ENCODE data around the gene MRPL52.
"Not testable (repeated sequence)": the region's sequence is repeated elsewhere in the genome, so short reads cannot be mapped to it uniquely, and the experiment has no call there.

Gene MRPL52

DNA sequence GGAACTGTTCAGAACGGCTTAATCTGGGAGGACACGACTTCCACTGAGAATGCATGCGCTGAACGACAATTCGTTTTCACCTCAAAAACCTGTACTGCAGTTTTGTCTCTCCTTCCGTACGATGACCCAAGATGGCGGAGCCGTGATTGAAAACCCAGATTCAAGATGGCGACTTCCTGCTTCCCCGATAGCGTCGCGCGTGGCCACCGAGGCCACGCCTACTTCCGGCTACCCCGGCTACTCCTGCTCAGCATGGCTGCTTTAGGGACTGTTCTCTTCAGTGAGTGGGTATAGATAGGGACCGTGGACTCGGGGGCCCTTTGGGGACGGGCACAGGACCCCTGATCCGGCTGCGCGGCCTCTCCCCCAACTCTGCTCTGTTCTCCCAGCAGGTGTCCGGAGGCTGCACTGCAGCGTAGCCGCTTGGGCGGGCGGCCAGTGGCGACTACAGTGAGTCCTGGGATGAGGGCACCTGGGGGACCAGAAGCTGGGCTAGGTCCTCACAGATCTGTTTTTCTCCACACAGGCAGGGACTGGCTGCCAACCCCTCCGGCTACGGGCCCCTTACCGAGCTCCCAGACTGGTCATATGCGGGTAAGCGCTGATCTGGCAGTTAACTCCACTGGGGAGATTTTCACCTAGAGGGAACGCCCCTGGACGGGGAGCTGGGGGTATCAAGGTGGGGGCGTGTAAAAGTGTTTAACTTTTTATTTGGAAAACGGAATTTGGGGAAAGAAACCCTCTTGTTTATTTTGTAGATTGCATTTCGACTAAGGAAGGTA lies at the start of gene MRPL52:
TSS of gene MRPL52 (plus strand) at position 227 of the 782 bp plus-strand sequence. CDS start at position 253, 26 bp downstream.
- TF ChIP-seq, protein P1, sequence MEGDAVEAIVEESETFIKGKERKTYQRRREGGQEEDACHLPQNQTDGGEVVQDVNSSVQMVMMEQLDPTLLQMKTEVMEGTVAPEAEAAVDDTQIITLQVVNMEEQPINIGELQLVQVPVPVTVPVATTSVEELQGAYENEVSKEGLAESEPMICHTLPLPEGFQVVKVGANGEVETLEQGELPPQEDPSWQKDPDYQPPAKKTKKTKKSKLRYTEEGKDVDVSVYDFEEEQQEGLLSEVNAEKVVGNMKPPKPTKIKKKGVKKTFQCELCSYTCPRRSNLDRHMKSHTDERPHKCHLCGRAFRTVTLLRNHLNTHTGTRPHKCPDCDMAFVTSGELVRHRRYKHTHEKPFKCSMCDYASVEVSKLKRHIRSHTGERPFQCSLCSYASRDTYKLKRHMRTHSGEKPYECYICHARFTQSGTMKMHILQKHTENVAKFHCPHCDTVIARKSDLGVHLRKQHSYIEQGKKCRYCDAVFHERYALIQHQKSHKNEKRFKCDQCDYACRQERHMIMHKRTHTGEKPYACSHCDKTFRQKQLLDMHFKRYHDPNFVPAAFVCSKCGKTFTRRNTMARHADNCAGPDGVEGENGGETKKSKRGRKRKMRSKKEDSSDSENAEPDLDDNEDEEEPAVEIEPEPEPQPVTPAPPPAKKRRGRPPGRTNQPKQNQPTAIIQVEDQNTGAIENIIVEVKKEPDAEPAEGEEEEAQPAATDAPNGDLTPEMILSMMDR (IDR thresholded peaks at IDR 0.05; ENCODE audit: low read depth, low read length) = no peak
- peak within 1 kb of the TSS; percentile 98 for H3K4me3 ChIP-seq (ENCODE audit: low read depth, low read length)

DNA sequence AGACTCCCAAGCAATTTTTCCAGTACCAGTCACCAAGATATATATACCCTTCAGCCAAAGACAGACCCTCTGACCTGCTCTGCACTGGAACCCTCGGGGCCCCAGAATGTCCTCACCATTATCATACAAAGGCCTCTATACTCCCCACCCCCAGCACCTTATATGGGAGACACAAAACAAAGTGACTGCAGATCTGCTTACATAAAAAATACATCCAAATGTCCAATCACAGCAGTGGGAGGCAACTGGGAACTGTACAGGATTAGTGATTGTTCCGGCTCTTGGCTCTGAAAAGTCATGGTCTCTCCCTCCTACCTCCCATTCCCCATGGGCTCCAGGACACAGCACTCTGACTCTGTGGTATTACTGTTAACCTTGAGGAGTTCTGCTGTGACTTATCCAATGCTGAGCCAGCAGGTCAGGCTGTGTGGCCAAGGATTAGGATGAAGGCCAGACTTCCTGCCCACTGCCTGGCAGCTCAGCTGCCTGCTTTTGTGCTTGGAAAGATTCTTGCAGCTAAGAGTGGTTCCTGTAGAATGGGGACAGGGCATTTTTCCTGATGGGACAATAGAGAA lies 49.5 kb upstream of the MRPL52 start:
- TF ChIP-seq, protein P1 (IDR thresholded peaks at IDR 0.05; ENCODE audit: low read depth, low read length) = no peak
- no peak overlapping the region for H3K4me3 ChIP-seq (ENCODE audit: low read depth, low read length)

- TF ChIP-seq, protein P1 (IDR thresholded peaks at IDR 0.05; ENCODE audit: low read depth, low read length) = no peak
Measured at GRCh38 chr14:22780941-22781300, 48.8 kb upstream of the MRPL52 start.

DNA sequence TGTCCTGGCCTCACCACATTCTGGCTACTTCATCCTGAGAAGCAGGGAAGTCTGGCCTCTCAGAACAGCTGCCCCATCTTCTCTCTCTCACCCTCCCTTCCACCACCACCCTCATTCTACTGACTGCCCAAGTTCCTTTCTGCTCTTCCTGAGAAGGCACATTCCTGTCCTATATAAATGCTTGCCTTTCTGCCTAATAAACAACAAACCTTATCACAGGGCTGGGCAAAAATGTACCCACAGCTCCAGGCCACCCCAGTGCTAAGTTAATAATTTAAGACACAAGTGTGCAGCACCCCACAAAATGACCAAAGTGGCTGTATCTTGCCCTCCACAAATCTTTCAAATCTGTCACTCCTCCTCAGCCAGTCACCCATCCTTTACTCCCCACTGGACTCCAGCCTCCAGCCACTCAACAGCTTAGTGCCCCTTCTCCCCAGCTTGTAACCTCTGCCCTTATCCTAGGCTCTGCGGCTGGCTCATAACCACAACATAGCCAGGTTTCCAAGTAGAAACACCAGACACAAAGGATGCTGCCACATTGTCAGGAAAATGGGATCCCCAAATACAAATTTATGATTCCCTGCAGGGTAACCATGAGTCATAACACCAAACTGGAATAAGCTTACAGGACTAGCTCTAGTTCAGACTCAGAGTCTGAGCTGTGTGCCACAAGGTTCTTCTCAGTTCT lies 48.2 kb upstream of the MRPL52 start:
- H3K4me3 ChIP-seq (ENCODE audit: low read depth, low read length) = no peak overlapping the region
- TF ChIP-seq, protein P1 (IDR thresholded peaks at IDR 0.05; ENCODE audit: low read depth, low read length) = no peak

More at GRCh38 chr14:22780941-22781300, 48.8 kb upstream of the MRPL52 start:
- no peak overlapping the region for H3K4me3 ChIP-seq (ENCODE audit: low read depth, low read length)

- TF ChIP-seq, protein P1 (IDR thresholded peaks at IDR 0.05; ENCODE audit: low read depth, low read length) = no peak
- H3K4me3 ChIP-seq (ENCODE audit: low read depth, low read length) = no peak overlapping the region
Measured at GRCh38 chr14:22786685-22787084, 43.0 kb upstream of the MRPL52 start.

DNA sequence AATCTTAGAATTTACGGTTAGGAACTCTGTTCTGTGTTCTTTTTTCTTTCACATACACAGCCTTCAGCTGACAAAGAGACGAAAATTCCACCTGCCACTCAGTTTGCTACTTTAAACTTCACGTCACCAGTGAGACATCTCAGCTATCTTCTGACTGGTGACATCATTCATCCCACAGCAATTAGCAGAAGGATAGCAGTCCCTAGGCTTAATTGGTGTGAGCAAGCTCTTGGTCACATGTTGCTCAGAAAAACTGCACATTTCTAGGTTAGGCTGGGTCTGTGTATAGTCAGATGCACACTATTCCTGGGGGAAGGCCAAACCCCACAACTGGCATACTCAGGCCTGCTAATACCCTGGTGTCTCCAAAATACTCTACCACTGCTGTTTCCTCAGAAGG lies 38.4 kb upstream of the MRPL52 start:
- no peak overlapping the region for H3K4me3 ChIP-seq (ENCODE audit: low read depth, low read length)
- TF ChIP-seq, protein P1 (IDR thresholded peaks at IDR 0.05; ENCODE audit: low read depth, low read length) = no peak

DNA sequence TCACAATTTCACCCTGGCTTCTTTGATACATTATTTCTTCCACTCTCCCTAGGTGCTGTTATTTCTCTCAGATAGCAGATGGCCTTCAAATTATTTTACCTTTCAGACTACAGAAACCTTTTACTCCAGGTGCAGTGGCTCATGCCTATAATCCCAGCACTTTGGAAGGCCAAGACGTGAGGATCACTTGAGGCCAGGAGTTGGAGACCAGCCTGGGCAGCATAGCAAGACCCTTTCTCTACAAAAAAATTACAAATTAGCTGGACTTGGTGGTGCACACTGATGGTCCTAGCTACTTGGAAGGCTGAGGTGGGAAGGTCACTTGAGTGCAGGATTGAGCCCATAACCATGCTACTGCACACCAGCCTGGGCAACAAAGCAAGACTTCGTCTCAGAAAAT lies 37.5 kb upstream of the MRPL52 start:
- no peak overlapping the region for H3K4me3 ChIP-seq (ENCODE audit: low read depth, low read length)
- TF ChIP-seq, protein P1 (IDR thresholded peaks at IDR 0.05; ENCODE audit: low read depth, low read length) = no peak

DNA sequence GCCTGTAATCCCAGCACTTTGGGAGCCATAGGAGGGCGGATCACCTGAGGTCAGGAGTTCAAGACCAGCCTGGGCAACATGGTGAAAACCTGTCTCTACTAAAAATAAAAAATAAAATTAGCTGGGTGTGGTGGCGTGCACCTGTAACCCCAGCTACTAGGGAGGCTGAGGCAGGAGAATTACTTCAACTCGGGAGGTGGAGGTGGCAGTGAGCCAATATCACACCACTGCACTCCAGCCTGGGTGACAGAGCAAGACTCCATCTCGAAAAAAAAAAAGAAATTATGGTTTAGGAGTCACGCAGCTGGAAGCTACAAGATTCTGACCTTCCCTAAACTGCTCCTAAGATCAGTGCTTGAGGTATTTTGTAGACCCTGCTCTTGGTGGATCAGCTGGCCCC lies 36.1 kb upstream of the MRPL52 start:
- H3K4me3 ChIP-seq (ENCODE audit: low read depth, low read length) = not testable (repeated sequence)
